Mucosa of rectum (tissue), 2 donors: ENCODE measurements around the gene ATXN1.

Experiments used
- H3K27ac ChIP-seq, 2 donors: one replicate each; pipeline ENCODE4 v1.7.0; 2013; ENCODE audit warnings: inconsistent platforms in 2 of 2, low read depth in 2 of 2, low read length in 2 of 2
- H3K27me3 ChIP-seq, 2 donors: one replicate each; pipeline ENCODE4 v1.7.0; 2013; ENCODE audit warnings: low read length in 2 of 2; ENCODE audit not compliant: control insufficient read depth in 2 of 2, insufficient read depth in 2 of 2
- H3K36me3 ChIP-seq, 2 donors: one replicate each; pipeline ENCODE4 v1.7.0; 2013; ENCODE audit warnings: low read length in 2 of 2; ENCODE audit not compliant: control insufficient read depth in 2 of 2, insufficient read depth in 2 of 2
- H3K4me1 ChIP-seq, 2 donors: one replicate each; pipeline ENCODE4 v1.7.0; 2013; ENCODE audit warnings: low read length in 2 of 2, mild to moderate bottlenecking in 1 of 2; ENCODE audit not compliant: control insufficient read depth in 2 of 2, insufficient read depth in 2 of 2
- H3K4me3 ChIP-seq, 2 donors: one replicate each; pipeline ENCODE4 v1.7.0; 2013; ENCODE audit warnings: low read length in 2 of 2
- H3K9ac ChIP-seq, 2 donors: one replicate each; pipeline ENCODE4 v1.7.0; 2013; ENCODE audit warnings: low read length in 2 of 2, low read depth in 1 of 2, mild to moderate bottlenecking in 1 of 2
- H3K9me3 ChIP-seq, 2 donors: one replicate each; pipeline ENCODE4 v1.7.0; 2013; ENCODE audit warnings: low read length in 2 of 2; ENCODE audit not compliant: control insufficient read depth in 2 of 2
- donor health status: healthy.
- donor health status: Normal muscosa, but diverticular disease.

ATXN1 gene

GRCh38 chr6:16249971-16250370, 511.3 kb downstream of the ATXN1 start:
- H3K4me3 ChIP-seq, result no peak overlapping the region
- H3K4me1 ChIP-seq, result no peaks in the 10 kb centered on the region
- no peaks in the 10 kb centered on the region for H3K36me3 ChIP-seq
- no peak overlapping the region for H3K27ac ChIP-seq
- no peaks in the 10 kb centered on the region for H3K27me3 ChIP-seq
- H3K9ac ChIP-seq, result no peak overlapping the region
- no peaks in the 10 kb centered on the region for H3K9me3 ChIP-seq
